ENCODE measurements around the gene CBLN3. TPM values are rescaled to one million over a fixed set of nuclear protein-coding genes. Genes with fewer than 3 reads are reported as not detected.
A peak's percentile ranks its signal among the peaks of the same experiment; 100 is the strongest.
"Not testable (repeated sequence)": the region's sequence is repeated elsewhere in the genome, so short reads cannot be mapped to it uniquely, and the experiment has no call there.

The CBLN3 gene
- total RNA-seq, 3 donors from 2014 or later = 2.2 to 3.9 (median 2.6) TPM

DNA sequence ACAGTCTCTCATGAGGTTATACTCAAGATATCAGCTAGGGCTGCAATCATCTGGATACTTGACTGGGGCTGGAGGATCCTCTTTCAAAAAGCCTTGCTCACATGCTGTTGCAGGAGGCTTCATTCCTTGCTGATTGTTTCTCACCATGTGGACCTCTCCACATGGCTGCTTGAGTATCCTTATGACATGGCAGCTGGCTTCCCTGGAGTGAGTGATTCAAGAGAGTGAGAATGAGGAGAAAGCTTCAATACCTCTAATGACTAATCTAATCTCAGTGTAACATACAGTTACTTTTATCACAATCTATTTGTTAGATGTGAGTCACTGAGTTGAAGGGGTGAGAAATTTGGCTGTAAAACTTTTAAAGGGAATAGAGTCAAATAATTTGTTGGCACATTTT is 27.5 kb upstream of the CBLN3 start:
- intact Hi-C loops (cut with DNase I, micrococcal nuclease) = no loop called here
- H3K4me1 ChIP-seq (ENCODE audit: low read depth) = no peaks in the 10 kb centered on the region
- no peak for ATAC-seq
- no peaks in the 10 kb centered on the region for H3K36me3 ChIP-seq (ENCODE audit: low read depth)
- TF ChIP-seq, protein P1, sequence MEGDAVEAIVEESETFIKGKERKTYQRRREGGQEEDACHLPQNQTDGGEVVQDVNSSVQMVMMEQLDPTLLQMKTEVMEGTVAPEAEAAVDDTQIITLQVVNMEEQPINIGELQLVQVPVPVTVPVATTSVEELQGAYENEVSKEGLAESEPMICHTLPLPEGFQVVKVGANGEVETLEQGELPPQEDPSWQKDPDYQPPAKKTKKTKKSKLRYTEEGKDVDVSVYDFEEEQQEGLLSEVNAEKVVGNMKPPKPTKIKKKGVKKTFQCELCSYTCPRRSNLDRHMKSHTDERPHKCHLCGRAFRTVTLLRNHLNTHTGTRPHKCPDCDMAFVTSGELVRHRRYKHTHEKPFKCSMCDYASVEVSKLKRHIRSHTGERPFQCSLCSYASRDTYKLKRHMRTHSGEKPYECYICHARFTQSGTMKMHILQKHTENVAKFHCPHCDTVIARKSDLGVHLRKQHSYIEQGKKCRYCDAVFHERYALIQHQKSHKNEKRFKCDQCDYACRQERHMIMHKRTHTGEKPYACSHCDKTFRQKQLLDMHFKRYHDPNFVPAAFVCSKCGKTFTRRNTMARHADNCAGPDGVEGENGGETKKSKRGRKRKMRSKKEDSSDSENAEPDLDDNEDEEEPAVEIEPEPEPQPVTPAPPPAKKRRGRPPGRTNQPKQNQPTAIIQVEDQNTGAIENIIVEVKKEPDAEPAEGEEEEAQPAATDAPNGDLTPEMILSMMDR (IDR thresholded peaks at IDR 0.05) = no peak
- H3K9me3 ChIP-seq = no peaks in the 10 kb centered on the region
- H3K4me3 ChIP-seq = no peak overlapping the region
- no peak for DNase-seq

DNA sequence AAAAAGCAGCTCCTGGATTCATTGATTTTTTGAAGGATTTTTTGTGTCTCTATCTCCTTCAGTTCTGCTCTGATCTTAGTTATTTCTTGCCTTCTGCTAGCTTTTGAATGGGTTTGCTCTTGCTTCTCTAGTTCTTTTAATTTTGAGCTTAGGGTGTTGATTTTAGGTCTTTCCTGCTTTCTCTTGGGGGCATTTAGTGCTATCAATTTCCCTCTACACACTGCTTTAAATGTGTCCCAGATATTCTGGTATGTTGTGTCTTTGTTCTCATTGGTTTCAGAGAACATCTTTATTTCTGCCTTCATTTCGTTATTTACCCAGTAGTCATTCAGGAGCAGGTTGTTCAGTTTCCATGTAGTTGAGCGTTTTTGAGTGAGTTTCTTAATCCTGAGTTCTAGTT is 21.4 kb upstream of the CBLN3 start:
- H3K4me1 ChIP-seq (ENCODE audit: low read depth); ATAC-seq; H3K36me3 ChIP-seq (ENCODE audit: low read depth); H3K9me3 ChIP-seq; intact Hi-C loops (cut with DNase I, micrococcal nuclease); DNase-seq; H3K4me3 ChIP-seq: not testable (repeated sequence)

DNA sequence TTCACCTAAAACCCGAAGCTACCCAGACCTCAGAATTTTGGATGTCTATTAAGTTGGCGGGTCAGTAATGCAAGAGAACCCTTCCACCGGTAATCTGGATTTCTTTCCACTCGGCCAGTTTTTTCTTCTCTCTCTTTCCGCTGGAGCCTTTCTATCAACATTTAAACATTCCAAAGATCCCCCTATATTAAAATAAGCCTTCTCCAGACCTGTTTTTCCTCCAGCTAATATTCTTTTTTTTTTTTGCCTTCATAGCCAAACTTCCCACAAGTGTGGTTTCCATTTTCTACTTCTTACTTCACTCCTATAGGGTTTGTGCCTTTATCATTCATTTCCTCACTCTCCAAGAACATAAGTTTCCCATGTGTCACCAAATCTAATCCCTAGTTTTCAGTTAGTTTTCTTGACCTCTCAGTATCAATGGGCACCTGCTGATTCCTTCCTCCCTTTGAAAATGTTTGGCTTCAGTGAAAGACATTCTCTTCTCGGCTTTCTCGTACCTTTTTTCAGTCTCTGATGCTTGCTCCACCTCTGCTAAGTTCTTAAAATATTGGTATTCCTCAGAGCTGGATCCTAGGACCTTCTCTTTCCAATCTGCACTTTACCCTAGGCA is 13.7 kb upstream of the CBLN3 start:
- DNase-seq (no peak), ATAC-seq (no peak)
- intact Hi-C loops (cut with DNase I, micrococcal nuclease) = no loop called here
- TF ChIP-seq, protein P1 (IDR thresholded peaks at IDR 0.05) = no peak
- Histone ChIP-seq H3K9me3 (no peaks in the 10 kb centered on the region), H3K36me3 (ENCODE audit: low read depth) (no peaks in the 10 kb centered on the region), H3K4me1 (ENCODE audit: low read depth) (peaks cover 15% of the 10 kb centered on the region), H3K4me3 (peak overlapping the region; percentile 57)

DNA sequence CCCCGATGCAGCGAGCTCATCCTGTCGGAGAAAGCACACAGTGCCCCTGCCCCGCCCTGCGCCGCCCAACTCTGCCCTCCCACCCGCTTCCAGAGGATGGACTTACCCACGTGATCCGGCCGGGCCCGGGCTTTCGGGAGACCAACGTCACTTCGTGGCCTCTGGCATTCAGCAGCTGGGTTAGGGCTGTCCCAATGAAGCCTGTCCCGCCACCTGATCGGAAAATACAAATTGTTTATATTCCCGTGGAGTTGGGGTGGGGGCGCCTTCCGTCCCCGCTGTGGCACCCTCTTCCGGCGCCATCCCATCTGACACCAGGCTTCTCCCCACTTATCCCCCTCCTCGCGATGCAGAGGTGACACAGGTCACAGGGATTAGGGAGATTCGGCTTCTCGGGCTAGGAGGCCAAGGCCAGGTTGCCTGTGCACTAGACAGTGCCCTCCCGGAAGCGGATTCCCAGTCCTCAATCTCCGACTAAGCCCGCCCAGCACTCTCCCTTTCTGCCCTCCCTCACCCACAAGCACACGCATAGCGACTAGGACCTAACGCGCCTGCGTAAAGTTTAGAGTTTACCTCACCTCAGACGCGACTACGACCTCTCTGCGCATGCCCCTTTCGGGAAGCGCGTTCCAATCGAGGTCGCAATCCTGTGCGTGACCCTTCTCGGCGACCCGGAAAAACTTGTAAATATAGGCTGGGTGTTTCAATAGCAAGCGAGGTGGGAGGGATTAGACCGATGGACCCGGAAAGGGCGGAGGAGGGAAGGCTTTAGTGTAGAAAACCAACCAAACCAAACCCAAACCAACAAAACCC is 13.0 kb upstream of the CBLN3 start, which contains the start of gene SDR39U1:
TSS of gene SDR39U1 (minus strand) at position 537 of the 813 bp plus-strand sequence. CDS start at position 530, 7 bp downstream.
- Histone ChIP-seq H3K36me3 (ENCODE audit: low read depth) (no peaks in the 10 kb centered on the region), H3K4me3 (peak within 1 kb of the TSS; percentile 57), H3K4me1 (ENCODE audit: low read depth) (peaks cover 15% of the 10 kb centered on the region), H3K9me3 (no peaks in the 10 kb centered on the region)
- TF ChIP-seq, protein P1 (IDR thresholded peaks at IDR 0.05) = no peak
- ATAC-seq (peak; percentile 95), DNase-seq (peak; percentile 95 to 97 (median 97))
- intact Hi-C loops (cut with DNase I, micrococcal nuclease) = no loop called here

DNA sequence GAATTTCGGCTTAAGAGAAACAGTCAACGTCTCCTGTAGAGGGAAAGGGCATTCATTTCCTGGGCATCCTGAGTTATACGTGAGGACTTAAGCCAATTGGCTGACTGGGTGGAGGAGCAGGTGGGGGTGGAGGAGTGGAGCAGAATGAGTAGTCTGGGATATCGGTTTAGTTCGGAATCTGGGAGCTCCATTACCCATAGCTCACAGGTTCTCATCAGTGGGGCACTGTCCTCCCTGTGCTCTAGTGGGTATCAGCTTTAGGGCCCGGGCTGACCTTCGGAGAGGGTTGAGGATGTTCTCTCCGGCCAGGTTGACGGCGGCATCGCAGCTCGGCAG is 12.4 kb upstream of the CBLN3 start:
- Histone ChIP-seq H3K4me1 (ENCODE audit: low read depth) (peaks cover 18% of the 10 kb centered on the region), H3K9me3 (no peaks in the 10 kb centered on the region), H3K36me3 (ENCODE audit: low read depth) (no peaks in the 10 kb centered on the region), H3K4me3 (peak overlapping the region; percentile 57)
- DNase-seq (no peak), ATAC-seq (no peak)
- TF ChIP-seq, protein P1 (IDR thresholded peaks at IDR 0.05) = no peak
- intact Hi-C loops (cut with DNase I, micrococcal nuclease) = no loop called here

DNA sequence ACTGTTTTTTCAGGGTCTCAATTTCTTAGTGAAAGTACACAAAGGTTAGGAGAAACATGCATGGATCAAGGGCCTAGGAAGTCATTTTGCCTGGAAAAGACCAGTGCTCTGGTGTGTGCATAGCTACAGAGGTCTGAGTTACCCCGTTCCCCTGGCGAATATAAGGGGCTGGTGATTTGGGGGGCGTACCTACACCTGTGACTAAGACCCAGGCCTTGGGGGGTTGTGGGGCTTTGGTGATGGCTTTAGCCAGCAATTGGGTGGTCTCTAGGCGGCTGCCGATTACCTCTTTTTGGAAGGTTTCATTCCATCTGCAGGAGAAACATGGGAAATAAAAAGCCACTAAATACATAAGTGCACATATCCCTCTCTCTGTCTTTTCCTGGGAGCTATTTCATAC is 12.0 kb upstream of the CBLN3 start:
- intact Hi-C loops (cut with DNase I, micrococcal nuclease) = no loop called here
- H3K36me3 ChIP-seq (ENCODE audit: low read depth) = no peaks in the 10 kb centered on the region
- no peak for ATAC-seq
- DNase-seq = peak in 2 of 3 donors; percentile 33 to 37
- no peak overlapping the region for H3K4me3 ChIP-seq
- TF ChIP-seq, protein P1 (IDR thresholded peaks at IDR 0.05) = no peak
- H3K9me3 ChIP-seq = no peaks in the 10 kb centered on the region
- H3K4me1 ChIP-seq (ENCODE audit: low read depth) = peaks cover 22% of the 10 kb centered on the region
